HEK293 (cell line): ENCODE data around the gene ABCC3.

Experiments
- GLI2 ChIP-seq: fragments of 450-650 bp; formaldehyde crosslinking; IDR thresholded peaks from 2 replicates; pipeline ENCODE4; 2017; ENCODE audit warnings: missing biosample characterization, missing genetic modification characterization, low read depth, borderline replicate concordance
- GLIS2 ChIP-seq: fragments of 450-650 bp; formaldehyde crosslinking; IDR thresholded peaks from 2 replicates; pipeline ENCODE4 v1.5.1; 2016; ENCODE audit warnings: missing biosample characterization, missing genetic modification characterization
- PRDM2 ChIP-seq: fragments of 450-650 bp; formaldehyde crosslinking; IDR thresholded peaks from 2 replicates; pipeline ENCODE4 v1.5.1; 2016; ENCODE audit warnings: missing biosample characterization, missing genetic modification characterization, borderline replicate concordance
- SCRT1 ChIP-seq: fragments of 450-650 bp; formaldehyde crosslinking; IDR thresholded peaks from 2 replicates; pipeline ENCODE4 v1.5.1; 2016; ENCODE audit warnings: missing biosample characterization, missing genetic modification characterization, borderline replicate concordance
- ZBTB20 ChIP-seq: fragments of 450-650 bp; formaldehyde crosslinking; IDR thresholded peaks from 2 replicates; pipeline ENCODE4 v1.5.1; 2016; ENCODE audit warnings: missing biosample characterization, missing genetic modification characterization
- ZBTB8A ChIP-seq: fragments of 450-650 bp; formaldehyde crosslinking; IDR thresholded peaks from 2 replicates; pipeline ENCODE4 v1.5.1; 2016; ENCODE audit warnings: missing biosample characterization, missing genetic modification characterization
- ZFP41 ChIP-seq: fragments of 450-650 bp; formaldehyde crosslinking; IDR thresholded peaks from 2 replicates; pipeline ENCODE4 v1.5.1; 2016; ENCODE audit warnings: missing biosample characterization, missing genetic modification characterization, borderline replicate concordance
- ZNF146 ChIP-seq: fragments of 450-650 bp; formaldehyde crosslinking; IDR thresholded peaks from 2 replicates; pipeline ENCODE4 v1.5.1; 2016; ENCODE audit warnings: missing biosample characterization, missing genetic modification characterization
- ZNF155 ChIP-seq: fragments of 450-650 bp; formaldehyde crosslinking; IDR thresholded peaks from 2 replicates; pipeline ENCODE4 v1.5.1; 2016; ENCODE audit warnings: missing biosample characterization, missing genetic modification characterization
- ZNF175 ChIP-seq: fragments of 450-650 bp; formaldehyde crosslinking; IDR thresholded peaks from 2 replicates; pipeline ENCODE4 v1.5.1; 2016; ENCODE audit warnings: missing biosample characterization, missing genetic modification characterization
- ZNF223 ChIP-seq: fragments of 450-650 bp; formaldehyde crosslinking; IDR thresholded peaks from 2 replicates; pipeline ENCODE4 v1.5.1; 2016; ENCODE audit warnings: missing biosample characterization, missing genetic modification characterization
- ZNF354C ChIP-seq: fragments of 450-650 bp; formaldehyde crosslinking; IDR thresholded peaks from 2 replicates; pipeline ENCODE4 v1.5.1; 2016; ENCODE audit warnings: missing biosample characterization, missing genetic modification characterization, low read depth, borderline replicate concordance
- ZNF416 ChIP-seq: fragments of 450-650 bp; formaldehyde crosslinking; IDR thresholded peaks from 2 replicates; pipeline ENCODE4 v1.5.1; 2016; ENCODE audit warnings: missing biosample characterization, missing genetic modification characterization
- ZNF510 ChIP-seq: fragments of 450-650 bp; formaldehyde crosslinking; IDR thresholded peaks from 2 replicates; pipeline ENCODE4 v1.5.1; 2018; ENCODE audit warnings: mild to moderate bottlenecking, missing genetic modification characterization, missing biosample characterization; ENCODE audit not compliant: insufficient replicate concordance
- ZNF518A ChIP-seq: fragments of 450-650 bp; formaldehyde crosslinking; conservative IDR thresholded peaks from 2 replicates; pipeline ENCODE4 v1.5.1; 2016; ENCODE audit warnings: low read depth, missing biosample characterization, missing genetic modification characterization
- ZNF530 ChIP-seq: fragments of 450-650 bp; formaldehyde crosslinking; IDR thresholded peaks from 2 replicates; pipeline ENCODE4 v1.5.1; 2016; ENCODE audit warnings: low read depth, missing biosample characterization, missing genetic modification characterization
- ZNF549 ChIP-seq: fragments of 450-650 bp; IDR thresholded peaks from 2 replicates; pipeline ENCODE4 v1.5.1; 2018; ENCODE audit warnings: missing biosample characterization, missing genetic modification characterization, mild to moderate bottlenecking, inconsistent platforms, moderate library complexity
- ZNF707 ChIP-seq: fragments of 450-650 bp; formaldehyde crosslinking; IDR thresholded peaks from 2 replicates; pipeline ENCODE4 v1.5.1; 2016; ENCODE audit warnings: missing biosample characterization, missing genetic modification characterization
- ZNF747 ChIP-seq: fragments of 450-650 bp; formaldehyde crosslinking; IDR thresholded peaks from 2 replicates; pipeline ENCODE4 v1.5.1; 2016; ENCODE audit warnings: missing biosample characterization, missing genetic modification characterization
- ZNF768 ChIP-seq: fragments of 450-650 bp; formaldehyde crosslinking; IDR thresholded peaks from 2 replicates; pipeline ENCODE4 v1.5.1; 2018; ENCODE audit warnings: missing biosample characterization, mild to moderate bottlenecking, missing genetic modification characterization
- TF ChIP-seq, protein P1 (sequence below): fragments of 450-650 bp; formaldehyde crosslinking; IDR thresholded peaks from 2 replicates; pipeline ENCODE4 v1.5.1; 2016; ENCODE audit warnings: missing biosample characterization, missing genetic modification characterization
- TF ChIP-seq, protein P2 (sequence below): fragments of 450-650 bp; formaldehyde crosslinking; IDR thresholded peaks from 2 replicates; pipeline ENCODE4; 2016; ENCODE audit warnings: missing biosample characterization, missing genetic modification characterization
- TF ChIP-seq, protein P3 (sequence below): fragments of 450-650 bp; formaldehyde crosslinking; IDR thresholded peaks from 2 replicates; pipeline ENCODE4 v1.5.1; 2016; ENCODE audit warnings: missing biosample characterization, missing genetic modification characterization

The ABCC3 gene

GRCh38 chr17:50707289-50708049, 72.8 kb downstream of the ABCC3 start, which contains the start of gene ANKRD40 (continued):
- TF ChIP-seq ZBTB8A: peak; percentile 64
- TF ChIP-seq GLI2 (tag by site-specific recombination): no peak
- TF ChIP-seq, protein P1, sequence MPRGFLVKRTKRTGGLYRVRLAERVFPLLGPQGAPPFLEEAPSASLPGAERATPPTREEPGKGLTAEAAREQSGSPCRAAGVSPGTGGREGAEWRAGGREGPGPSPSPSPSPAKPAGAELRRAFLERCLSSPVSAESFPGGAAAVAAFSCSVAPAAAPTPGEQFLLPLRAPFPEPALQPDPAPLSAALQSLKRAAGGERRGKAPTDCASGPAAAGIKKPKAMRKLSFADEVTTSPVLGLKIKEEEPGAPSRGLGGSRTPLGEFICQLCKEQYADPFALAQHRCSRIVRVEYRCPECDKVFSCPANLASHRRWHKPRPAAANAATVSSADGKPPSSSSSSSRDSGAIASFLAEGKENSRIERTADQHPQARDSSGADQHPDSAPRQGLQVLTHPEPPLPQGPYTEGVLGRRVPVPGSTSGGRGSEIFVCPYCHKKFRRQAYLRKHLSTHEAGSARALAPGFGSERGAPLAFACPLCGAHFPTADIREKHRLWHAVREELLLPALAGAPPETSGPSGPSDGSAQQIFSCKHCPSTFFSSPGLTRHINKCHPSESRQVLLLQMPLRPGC: peak; percentile 41; the same call in 1 of the 2 replicates
- peak; percentile 51; the same call in 1 of the 2 replicates for TF ChIP-seq ZNF146 (tag by site-specific recombination)
- TF ChIP-seq, protein P2, sequence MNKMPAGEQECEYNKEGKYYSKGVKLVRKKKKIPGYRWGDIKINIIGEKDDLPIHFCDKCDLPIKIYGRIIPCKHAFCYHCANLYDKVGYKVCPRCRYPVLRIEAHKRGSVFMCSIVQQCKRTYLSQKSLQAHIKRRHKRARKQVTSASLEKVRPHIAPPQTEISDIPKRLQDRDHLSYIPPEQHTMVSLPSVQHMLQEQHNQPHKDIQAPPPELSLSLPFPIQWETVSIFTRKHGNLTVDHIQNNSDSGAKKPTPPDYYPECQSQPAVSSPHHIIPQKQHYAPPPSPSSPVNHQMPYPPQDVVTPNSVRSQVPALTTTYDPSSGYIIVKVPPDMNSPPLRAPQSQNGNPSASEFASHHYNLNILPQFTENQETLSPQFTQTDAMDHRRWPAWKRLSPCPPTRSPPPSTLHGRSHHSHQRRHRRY (tag by site-specific recombination): no peak
- no peak for TF ChIP-seq ZNF155 (tag by site-specific recombination)
- peak; percentile 35; the same call in 1 of the 2 replicates for TF ChIP-seq ZNF518A (tag by site-specific recombination)
- TF ChIP-seq, protein P3, sequence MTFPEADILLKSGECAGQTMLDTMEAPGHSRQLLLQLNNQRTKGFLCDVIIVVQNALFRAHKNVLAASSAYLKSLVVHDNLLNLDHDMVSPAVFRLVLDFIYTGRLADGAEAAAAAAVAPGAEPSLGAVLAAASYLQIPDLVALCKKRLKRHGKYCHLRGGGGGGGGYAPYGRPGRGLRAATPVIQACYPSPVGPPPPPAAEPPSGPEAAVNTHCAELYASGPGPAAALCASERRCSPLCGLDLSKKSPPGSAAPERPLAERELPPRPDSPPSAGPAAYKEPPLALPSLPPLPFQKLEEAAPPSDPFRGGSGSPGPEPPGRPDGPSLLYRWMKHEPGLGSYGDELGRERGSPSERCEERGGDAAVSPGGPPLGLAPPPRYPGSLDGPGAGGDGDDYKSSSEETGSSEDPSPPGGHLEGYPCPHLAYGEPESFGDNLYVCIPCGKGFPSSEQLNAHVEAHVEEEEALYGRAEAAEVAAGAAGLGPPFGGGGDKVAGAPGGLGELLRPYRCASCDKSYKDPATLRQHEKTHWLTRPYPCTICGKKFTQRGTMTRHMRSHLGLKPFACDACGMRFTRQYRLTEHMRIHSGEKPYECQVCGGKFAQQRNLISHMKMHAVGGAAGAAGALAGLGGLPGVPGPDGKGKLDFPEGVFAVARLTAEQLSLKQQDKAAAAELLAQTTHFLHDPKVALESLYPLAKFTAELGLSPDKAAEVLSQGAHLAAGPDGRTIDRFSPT (tag by site-specific recombination): peak; percentile 88
- TF ChIP-seq ZNF175 (tag by site-specific recombination): no peak
- no peak for TF ChIP-seq ZNF530 (tag by site-specific recombination)
- TF ChIP-seq ZNF768 (tag by site-specific recombination): no peak
- no peak for TF ChIP-seq ZNF549 (tag by site-specific recombination)
- no peak for TF ChIP-seq ZNF510
- no peak for TF ChIP-seq ZNF416 (tag by site-specific recombination)
- TF ChIP-seq PRDM2 (tag by site-specific recombination): no peak
- no peak for TF ChIP-seq SCRT1
- no peak for TF ChIP-seq ZNF223
- TF ChIP-seq ZNF747: no peak
- TF ChIP-seq ZNF354C (tag by site-specific recombination): no peak
- TF ChIP-seq ZNF707 (tag by site-specific recombination): no peak
- no peak for TF ChIP-seq ZFP41 (tag by site-specific recombination)
- TF ChIP-seq GLIS2 (tag by site-specific recombination): peak; percentile 95
- peak; percentile 72 for TF ChIP-seq ZBTB20
